T-cell (primary cell): Measurements from ENCODE around the gene NEK7. TPM values are rescaled to one million over a fixed set of nuclear protein-coding genes. Genes with fewer than 3 reads are reported as not detected.

Source experiments
- ATAC-seq, 4 experiments: fragments of 200-7000 bp in 3 of 4; fragments of 150-1000 bp in 1 of 4; cut with Tn5 transposase; replicated peaks in 1 of 4; 1 replicate in 3 of 4; 2 replicates in 1 of 4; pipeline ENCODE4 v1.10.0; 2021; ENCODE audit warnings: moderate library complexity in 3 of 4, mild to moderate bottlenecking in 2 of 4, moderate number of reproducible peaks in 1 of 4
- CTCF ChIA-PET, 2 donors: fragments of 300-600 bp; sonication (Branson Sonifier 250); formaldehyde crosslinking; loops; one replicate each; lab custom pipeline; 2022; ENCODE audit warnings: antibody characterized with exemption in 2 of 2; lab: Charles Lee
- POLR2A ChIA-PET, 2 donors: fragments of 300-600 bp; sonication (Branson Sonifier 250); formaldehyde crosslinking; loops; one replicate each; lab custom pipeline; 2022; ENCODE audit warnings: antibody characterized with exemption in 2 of 2; lab: Charles Lee
- DNase-seq, 35 experiments: peaks; one replicate each; pipeline versions ENCODE4 v3.0.0 to v3.0.0-alpha.2; 2013 to 2023
- H3K27ac ChIP-seq: one replicate; pipeline ENCODE4 v1.5.1; 2013; ENCODE audit warnings: low read length
- H3K27me3 ChIP-seq, 2 experiments: replicated peaks in 1 of 2; 1 replicate in 1 of 2; 2 replicates in 1 of 2; pipeline versions ENCODE4 v1.6.1 to v1.7.0; 2013; ENCODE audit warnings: low read length in 1 of 2, mixed read lengths in 1 of 2; ENCODE audit not compliant: control insufficient read depth in 2 of 2, insufficient read depth in 2 of 2; ENCODE audit errors: extremely low read depth in 1 of 2
- H3K36me3 ChIP-seq, 2 donors: 1 replicate in 1 of 2; 2 replicates in 1 of 2; pipeline versions ENCODE4 v1.6.1 to v1.7.0; 2013; ENCODE audit warnings: low read length in 1 of 2; ENCODE audit not compliant: control insufficient read depth in 2 of 2, insufficient read depth in 1 of 2; ENCODE audit errors: extremely low read depth in 1 of 2
- H3K4me1 ChIP-seq, 2 experiments: 1 replicate in 1 of 2; 2 replicates in 1 of 2; pipeline versions ENCODE4 v1.6.1 to v1.7.0; 2013; ENCODE audit warnings: low read length in 2 of 2, mixed read lengths in 1 of 2; ENCODE audit not compliant: insufficient read depth in 2 of 2, control insufficient read depth in 1 of 2; ENCODE audit errors: extremely low read depth in 1 of 2
- H3K4me3 ChIP-seq, 2 donors: 1 replicate in 1 of 2; 2 replicates in 1 of 2; pipeline versions ENCODE4 v1.5.1 to v1.7.0; 2013; ENCODE audit warnings: mild to moderate bottlenecking in 2 of 2, low read length in 1 of 2, moderate library complexity in 1 of 2; ENCODE audit not compliant: control insufficient read depth in 1 of 2; ENCODE audit errors: extremely low read depth in 1 of 2
- H3K9me3 ChIP-seq: 2 replicates; pipeline ENCODE4 v1.7.0; 2013
- H3K27ac Mint-ChIP-seq, 2 donors: one replicate each; pipeline ENCODE4 v1.8.0; 2020 to 2021; ENCODE audit warnings: mild to moderate bottlenecking in 2 of 2, mixed read lengths in 2 of 2
- H3K27me3 Mint-ChIP-seq, 2 donors: one replicate each; pipeline ENCODE4 v1.8.0; 2021 to 2022; ENCODE audit warnings: mixed read lengths in 2 of 2
- H3K36me3 Mint-ChIP-seq: one replicate; pipeline ENCODE4 v1.8.0; 2021; ENCODE audit warnings: mixed read lengths
- H3K4me1 Mint-ChIP-seq, 3 donors: one replicate each; pipeline ENCODE4 v1.8.0; 2020 to 2022; ENCODE audit warnings: mixed read lengths in 3 of 3, mild to moderate bottlenecking in 1 of 3
- H3K4me3 Mint-ChIP-seq, 3 donors: one replicate each; pipeline ENCODE4 v1.8.0; 2020 to 2022; ENCODE audit warnings: mild to moderate bottlenecking in 3 of 3, mixed read lengths in 3 of 3, moderate library complexity in 3 of 3
- H3K9me3 Mint-ChIP-seq, 3 donors: one replicate each; pipeline ENCODE4 v1.8.0; 2020 to 2022; ENCODE audit warnings: mixed read lengths in 3 of 3
- WGBS: methylation state at CpG from one replicate; pipeline ENCODE4 v1.1.5; 2013; ENCODE audit warnings: missing lambda C conversion rate; ENCODE audit not compliant: insufficient coverage; 5-methylcytosine and 5-hydroxymethylcytosine counted together
- total RNA-seq, 35 experiments: library from RNA in 6 of 35; stranded (reverse) in 6 of 35; fragments of 120-200 nt in 1 of 35; gene quantifications; one replicate each; pipeline versions ENCODE4 v1.2.1 to v1.2.4 and lab custom pipeline; 2013 to 2026

NEK7 gene
- total RNA-seq, 5 donors from 2014 or later (not counting 1 experiment from before 2014, with no cell fraction given) = 31.8 to 75.4 (median 69.9) TPM

DNA sequence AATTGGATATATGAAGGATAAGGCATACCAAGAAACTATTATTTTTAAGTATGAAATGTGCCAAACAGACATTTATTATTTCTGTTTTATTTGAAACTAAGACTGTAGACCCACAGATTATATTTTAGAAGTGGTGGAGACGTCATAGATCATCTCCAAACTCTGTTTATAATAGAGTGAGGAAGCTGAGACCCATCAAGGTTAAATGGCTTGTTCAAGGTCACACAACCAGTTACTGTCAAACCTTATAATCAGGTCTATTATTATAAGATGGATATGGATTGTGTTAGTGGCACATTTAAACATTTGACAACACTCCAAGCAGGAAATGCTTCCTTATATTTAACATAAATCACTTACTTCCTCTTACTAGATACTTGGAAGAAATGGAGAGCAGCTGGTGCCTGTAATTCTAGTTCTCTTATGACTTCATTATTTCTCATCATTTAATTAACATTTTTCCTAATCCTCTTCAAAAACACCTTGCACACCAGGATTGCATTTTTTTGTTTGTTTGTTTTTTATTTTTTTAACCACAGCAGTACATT lies 117.0 kb downstream of the NEK7 start:
- DNase-seq = no peak
- no CpG with 5 or more reads among the region's 1 CpG for WGBS
- peaks cover 10 to 23% (median 19%) of the 10 kb centered on the region in 3 donors for H3K4me1 Mint-ChIP-seq
- POLR2A ChIA-PET = interaction anchor here in 1 of 2 donors (0.6 kb wide), 1 partner anchor 9 kb away, joined by 3 read pairs; no protein-coding TSS in a partner anchor
- no peak overlapping the region for H3K27ac Mint-ChIP-seq
- Histone ChIP-seq H3K4me3 (no peak overlapping the region), H3K36me3 (no peaks in the 10 kb centered on the region), H3K9me3 (no peaks in the 10 kb centered on the region), H3K27ac (no peak overlapping the region), H3K27me3 (no peaks in the 10 kb centered on the region), H3K4me1 (no peaks in the 10 kb centered on the region)
- no peaks in the 10 kb centered on the region for H3K9me3 Mint-ChIP-seq
- no peak overlapping the region for H3K4me3 Mint-ChIP-seq
- H3K36me3 Mint-ChIP-seq = peaks cover 16% of the 10 kb centered on the region
- CTCF ChIA-PET = interaction anchor here in 1 of 2 donors (1.0 kb wide), 1 partner anchor 188 kb away, joined by 3 read pairs; no protein-coding TSS in a partner anchor
- no peak for ATAC-seq
- no peaks in the 10 kb centered on the region for H3K27me3 Mint-ChIP-seq

DNA sequence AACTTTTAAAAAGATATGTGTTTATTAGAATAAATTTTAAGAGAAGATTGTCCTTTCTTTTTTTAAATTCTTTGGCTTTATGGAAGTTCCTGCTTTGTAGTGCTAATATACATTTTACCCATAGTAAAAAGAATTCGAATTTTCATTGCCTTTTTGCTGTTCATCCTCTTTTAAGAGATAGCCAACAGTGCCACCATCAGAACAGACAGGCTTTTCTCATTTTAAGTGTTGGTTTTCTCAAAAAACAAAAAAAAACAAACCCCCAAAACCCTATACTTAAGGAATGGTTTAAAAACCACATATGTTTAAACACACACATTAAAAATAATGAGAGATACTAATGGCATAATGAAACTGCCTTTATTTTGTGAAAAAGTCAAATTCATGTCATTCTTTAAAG lies 118.8 kb downstream of the NEK7 start:
- H3K27me3 ChIP-seq = no peaks in the 10 kb centered on the region
- ATAC-seq (no peak), DNase-seq (peak in 1 of 35 experiments; percentile 17)
- H3K36me3 ChIP-seq = no peaks in the 10 kb centered on the region
- WGBS = no CpG with 5 or more reads among the region's 1 CpG
- H3K9me3 ChIP-seq = no peaks in the 10 kb centered on the region
- no peak overlapping the region for H3K4me3 Mint-ChIP-seq
- H3K9me3 Mint-ChIP-seq = no peaks in the 10 kb centered on the region
- no peaks in the 10 kb centered on the region for H3K27me3 Mint-ChIP-seq
- peaks cover 10 to 23% (median 19%) of the 10 kb centered on the region in 3 donors for H3K4me1 Mint-ChIP-seq
- no peaks in the 10 kb centered on the region for H3K4me1 ChIP-seq
- H3K27ac ChIP-seq = no peak overlapping the region
- ChIA-PET CTCF (no interaction called here), POLR2A (interaction anchor here in 1 of 2 donors (0.6 kb wide), 1 partner anchor 19 kb away, joined by 3 read pairs; no protein-coding TSS in a partner anchor)
- no peak overlapping the region for H3K4me3 ChIP-seq
- no peak overlapping the region for H3K27ac Mint-ChIP-seq
- peaks cover 20% of the 10 kb centered on the region for H3K36me3 Mint-ChIP-seq

- POLR2A ChIA-PET = interaction anchor here (0.6 kb wide), 2 partner anchors 83 to 1638 kb away, joined by 5 read pairs; no protein-coding TSS in a partner anchor
- no peak for ATAC-seq
- DNase-seq = no peak
- Mint-ChIP-seq H3K27me3 (no peaks in the 10 kb centered on the region), H3K36me3 (peaks cover 16% of the 10 kb centered on the region), H3K27ac (no peak overlapping the region), H3K9me3 (no peaks in the 10 kb centered on the region), H3K4me3 (no peak overlapping the region), H3K4me1 (peaks cover 6 to 18% (median 14%) of the 10 kb centered on the region in 3 donors)
- no peaks in the 10 kb centered on the region for H3K9me3 ChIP-seq
- H3K4me3 ChIP-seq = no peak overlapping the region
- CTCF ChIA-PET = interaction anchor here in 1 of 2 donors (0.8 kb wide), 1 partner anchor 120 kb away, joined by 4 read pairs; no protein-coding TSS in a partner anchor
- H3K27me3 ChIP-seq = no peaks in the 10 kb centered on the region
- no peaks in the 10 kb centered on the region for H3K4me1 ChIP-seq
- H3K27ac ChIP-seq = no peak overlapping the region
- no peaks in the 10 kb centered on the region for H3K36me3 ChIP-seq
- WGBS = no CpG with 5 or more reads among the region's 1 CpG
Observed at GRCh38 chr1:198276241-198276640, 119.4 kb downstream of the NEK7 start.

DNA sequence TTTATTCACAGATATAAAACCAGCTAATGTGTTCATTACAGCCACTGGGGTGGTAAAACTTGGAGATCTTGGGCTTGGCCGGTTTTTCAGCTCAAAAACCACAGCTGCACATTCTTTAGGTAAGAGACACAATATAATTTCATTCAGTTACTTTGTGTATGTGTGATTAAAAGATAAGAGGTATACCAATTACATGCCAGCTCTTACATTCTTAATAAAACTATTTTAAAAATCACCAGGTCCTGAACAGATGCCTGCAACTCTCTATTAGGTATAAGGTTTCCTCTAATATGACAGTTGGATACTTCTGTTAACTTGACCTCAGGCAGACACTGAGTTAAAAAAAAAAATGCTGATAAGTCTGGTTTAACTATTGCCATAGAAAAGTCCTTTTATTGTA lies 122.1 kb downstream of the NEK7 start:
- ChIA-PET CTCF (no interaction called here), POLR2A (interaction anchor here (0.6 kb wide), 3 partner anchors 133 to 452 kb away, joined by 3 to 4 read pairs (median 3); no protein-coding TSS in a partner anchor)
- ATAC-seq = no peak
- Mint-ChIP-seq H3K4me3 (no peak overlapping the region), H3K4me1 (peaks cover 13 to 19% (median 17%) of the 10 kb centered on the region in 3 donors), H3K36me3 (peaks cover 19% of the 10 kb centered on the region), H3K9me3 (no peaks in the 10 kb centered on the region), H3K27me3 (no peaks in the 10 kb centered on the region), H3K27ac (no peak overlapping the region)
- no peaks in the 10 kb centered on the region for H3K36me3 ChIP-seq
- no peaks in the 10 kb centered on the region for H3K9me3 ChIP-seq
- no peaks in the 10 kb centered on the region for H3K27me3 ChIP-seq
- no peak for DNase-seq
- no CpG with 5 or more reads among the region's 1 CpG for WGBS
- no peaks in the 10 kb centered on the region for H3K4me1 ChIP-seq
- H3K4me3 ChIP-seq = no peak overlapping the region
- no peak overlapping the region for H3K27ac ChIP-seq

GRCh38 chr1:198280080-198280479 lies 123.3 kb downstream of the NEK7 start:
- H3K36me3 ChIP-seq = no peaks in the 10 kb centered on the region
- no peaks in the 10 kb centered on the region for H3K9me3 Mint-ChIP-seq
- peaks cover 13 to 19% (median 16%) of the 10 kb centered on the region in 3 donors for H3K4me1 Mint-ChIP-seq
- ChIA-PET POLR2A (no interaction called here), CTCF (no interaction called here)
- H3K27me3 ChIP-seq = no peaks in the 10 kb centered on the region
- ATAC-seq = no peak
- no peak overlapping the region for H3K4me3 ChIP-seq
- no peaks in the 10 kb centered on the region for H3K4me1 ChIP-seq
- H3K4me3 Mint-ChIP-seq = no peak overlapping the region
- no peak for DNase-seq
- H3K27ac ChIP-seq = no peak overlapping the region
- no peaks in the 10 kb centered on the region for H3K27me3 Mint-ChIP-seq
- H3K9me3 ChIP-seq = no peaks in the 10 kb centered on the region
- no peak overlapping the region for H3K27ac Mint-ChIP-seq
- WGBS = no CpG with 5 or more reads among the region's 2 CpGs
- peaks cover 21% of the 10 kb centered on the region for H3K36me3 Mint-ChIP-seq

- no peaks in the 10 kb centered on the region for H3K27me3 Mint-ChIP-seq
- no peak for DNase-seq
- Histone ChIP-seq H3K36me3 (peaks cover 0 to 4% of the 10 kb centered on the region in 2 donors), H3K27ac (no peak overlapping the region), H3K4me3 (no peak overlapping the region), H3K9me3 (no peaks in the 10 kb centered on the region), H3K27me3 (no peaks in the 10 kb centered on the region), H3K4me1 (no peaks in the 10 kb centered on the region)
- WGBS = 93% methylated on average over 1 of the region's 1 CpG
- ChIA-PET POLR2A (no interaction called here), CTCF (no interaction called here)
- peaks cover 13 to 17% (median 17%) of the 10 kb centered on the region in 3 donors for H3K4me1 Mint-ChIP-seq
- no peaks in the 10 kb centered on the region for H3K9me3 Mint-ChIP-seq
- no peak overlapping the region for H3K4me3 Mint-ChIP-seq
- peaks cover 30% of the 10 kb centered on the region for H3K36me3 Mint-ChIP-seq
- no peak overlapping the region for H3K27ac Mint-ChIP-seq
- no peak for ATAC-seq
Observed at GRCh38 chr1:198281911-198282310, 125.1 kb downstream of the NEK7 start.
